Activated CD8-positive, alpha-beta memory T cell treated with anti-CD3 and anti-CD28 coated beads, Interleukin-2, amount 50 U/mL, for 24 hours (primary cell): Measurements from ENCODE around the gene AFF3.
"Not testable (repeated sequence)": the region's sequence is repeated elsewhere in the genome, so short reads cannot be mapped to it uniquely, and the experiment has no call there.

Experiments
- DNase-seq: peaks from one replicate; pipeline ENCODE4 v3.0.0-alpha.2; 2020; ENCODE audit errors: extremely low read depth

The AFF3 gene

GRCh38 chr2:99762714-99763113 lies 379.7 kb downstream of the AFF3 start:
- no peak for DNase-seq

- no peak for DNase-seq
Measured at GRCh38 chr2:99757611-99758114, 384.7 kb downstream of the AFF3 start.

GRCh38 chr2:99756059-99756458 lies 386.3 kb downstream of the AFF3 start:
- no peak for DNase-seq

- DNase-seq: no peak
Measured at GRCh38 chr2:99754210-99754609, 388.2 kb downstream of the AFF3 start.

GRCh38 chr2:99753505-99753904 lies 388.9 kb downstream of the AFF3 start:
- DNase-seq: no peak

GRCh38 chr2:99748344-99748743 lies 394.0 kb downstream of the AFF3 start:
- no peak for DNase-seq

- no peak for DNase-seq
Measured at GRCh38 chr2:99747842-99748241, 394.5 kb downstream of the AFF3 start.

- no peak for DNase-seq
Measured at GRCh38 chr2:99743146-99743545, 399.2 kb downstream of the AFF3 start.

GRCh38 chr2:99737537-99737936 lies 404.9 kb downstream of the AFF3 start:
- no peak for DNase-seq

- DNase-seq: no peak
Measured at GRCh38 chr2:99735753-99736152, 406.6 kb downstream of the AFF3 start.

GRCh38 chr2:99735314-99735713 lies 407.1 kb downstream of the AFF3 start:
- DNase-seq: not testable (repeated sequence)

- DNase-seq: no peak
Measured at GRCh38 chr2:99734236-99734635, 408.2 kb downstream of the AFF3 start.

- DNase-seq: no peak
Measured at GRCh38 chr2:99729104-99730025, 413.0 kb downstream of the AFF3 start.

- no peak for DNase-seq
Measured at GRCh38 chr2:99728166-99728565, 414.2 kb downstream of the AFF3 start.

- no peak for DNase-seq
Measured at GRCh38 chr2:99727199-99727598, 415.2 kb downstream of the AFF3 start.

GRCh38 chr2:99726691-99727090 lies 415.7 kb downstream of the AFF3 start:
- no peak for DNase-seq

GRCh38 chr2:99725820-99726219 lies 416.6 kb downstream of the AFF3 start:
- DNase-seq: no peak

GRCh38 chr2:99722476-99722875 lies 419.9 kb downstream of the AFF3 start:
- no peak for DNase-seq

GRCh38 chr2:99719102-99719501 lies 423.3 kb downstream of the AFF3 start:
- DNase-seq: no peak

GRCh38 chr2:99715956-99716355 lies 426.4 kb downstream of the AFF3 start:
- no peak for DNase-seq

GRCh38 chr2:99714349-99714748 lies 428.0 kb downstream of the AFF3 start:
- no peak for DNase-seq

GRCh38 chr2:99711144-99711543 lies 431.2 kb downstream of the AFF3 start:
- no peak for DNase-seq

GRCh38 chr2:99710721-99711120 lies 431.7 kb downstream of the AFF3 start:
- no peak for DNase-seq

- DNase-seq: no peak
Measured at GRCh38 chr2:99709229-99709628, 433.2 kb downstream of the AFF3 start.
